Measurements from ENCODE around the gene HNF1A.
A peak's percentile ranks its signal among the peaks of the same experiment; 100 is the strongest.
"Not testable (repeated sequence)": the region's sequence is repeated elsewhere in the genome, so short reads cannot be mapped to it uniquely, and the experiment has no call there.

Gene HNF1A

GRCh38 chr12:120978296-120979219 lies at the start of gene HNF1A:
HNF1A (plus strand) TSS chr12:120978543; CDS start chr12:120978769, 226 bp downstream.
- DNase-seq (ENCODE audit: low spot score) = no peak

- DNase-seq (ENCODE audit: low spot score) = peak; percentile 21
Observed at GRCh38 chr12:120928864-120929652, 49.3 kb upstream of the HNF1A start.

GRCh38 chr12:120930032-120930431 lies 48.3 kb upstream of the HNF1A start:
- no peak for DNase-seq (ENCODE audit: low spot score)

GRCh38 chr12:120932058-120932457 lies 46.3 kb upstream of the HNF1A start:
- DNase-seq (ENCODE audit: low spot score) = no peak

GRCh38 chr12:120932956-120933526 lies 45.3 kb upstream of the HNF1A start:
- DNase-seq (ENCODE audit: low spot score) = no peak

- DNase-seq (ENCODE audit: low spot score) = no peak
Observed at GRCh38 chr12:120933786-120934185, 44.6 kb upstream of the HNF1A start.

- DNase-seq (ENCODE audit: low spot score) = no peak
Observed at GRCh38 chr12:120936197-120936596, 42.1 kb upstream of the HNF1A start.

GRCh38 chr12:120938496-120938895 lies 39.8 kb upstream of the HNF1A start:
- DNase-seq (ENCODE audit: low spot score) = no peak

- DNase-seq (ENCODE audit: low spot score) = no peak
Observed at GRCh38 chr12:120939523-120939922, 38.8 kb upstream of the HNF1A start.

GRCh38 chr12:120940006-120940405 lies 38.3 kb upstream of the HNF1A start:
- DNase-seq (ENCODE audit: low spot score) = no peak

GRCh38 chr12:120940799-120941198 lies 37.5 kb upstream of the HNF1A start:
- DNase-seq (ENCODE audit: low spot score) = no peak

GRCh38 chr12:120941412-120941811 lies 36.9 kb upstream of the HNF1A start:
- no peak for DNase-seq (ENCODE audit: low spot score)

- no peak for DNase-seq (ENCODE audit: low spot score)
Observed at GRCh38 chr12:120941846-120942405, 36.4 kb upstream of the HNF1A start.

GRCh38 chr12:120943482-120943881 lies 34.9 kb upstream of the HNF1A start:
- DNase-seq (ENCODE audit: low spot score) = no peak

- peak; percentile 51 for DNase-seq (ENCODE audit: low spot score)
Observed at GRCh38 chr12:120944645-120945217, 33.6 kb upstream of the HNF1A start.

GRCh38 chr12:120945516-120945915 lies 32.8 kb upstream of the HNF1A start:
- not testable (repeated sequence) for DNase-seq (ENCODE audit: low spot score)

- DNase-seq (ENCODE audit: low spot score) = not testable (repeated sequence)
Observed at GRCh38 chr12:120950260-120950799, 28.0 kb upstream of the HNF1A start.

GRCh38 chr12:120950807-120951206 lies 27.5 kb upstream of the HNF1A start:
- no peak for DNase-seq (ENCODE audit: low spot score)

- DNase-seq (ENCODE audit: low spot score) = no peak
Observed at GRCh38 chr12:120955232-120955631, 23.1 kb upstream of the HNF1A start.

- DNase-seq (ENCODE audit: low spot score) = no peak
Observed at GRCh38 chr12:120956579-120957300, 21.6 kb upstream of the HNF1A start.
